ENCODE measurements around the gene WFIKKN1. TPM values are rescaled to one million over a fixed set of nuclear protein-coding genes. Genes with fewer than 3 reads are reported as not detected.

The WFIKKN1 gene
- total RNA-seq, 2 donors from 2014 or later, result 0.92 to 1.2 TPM

DNA sequence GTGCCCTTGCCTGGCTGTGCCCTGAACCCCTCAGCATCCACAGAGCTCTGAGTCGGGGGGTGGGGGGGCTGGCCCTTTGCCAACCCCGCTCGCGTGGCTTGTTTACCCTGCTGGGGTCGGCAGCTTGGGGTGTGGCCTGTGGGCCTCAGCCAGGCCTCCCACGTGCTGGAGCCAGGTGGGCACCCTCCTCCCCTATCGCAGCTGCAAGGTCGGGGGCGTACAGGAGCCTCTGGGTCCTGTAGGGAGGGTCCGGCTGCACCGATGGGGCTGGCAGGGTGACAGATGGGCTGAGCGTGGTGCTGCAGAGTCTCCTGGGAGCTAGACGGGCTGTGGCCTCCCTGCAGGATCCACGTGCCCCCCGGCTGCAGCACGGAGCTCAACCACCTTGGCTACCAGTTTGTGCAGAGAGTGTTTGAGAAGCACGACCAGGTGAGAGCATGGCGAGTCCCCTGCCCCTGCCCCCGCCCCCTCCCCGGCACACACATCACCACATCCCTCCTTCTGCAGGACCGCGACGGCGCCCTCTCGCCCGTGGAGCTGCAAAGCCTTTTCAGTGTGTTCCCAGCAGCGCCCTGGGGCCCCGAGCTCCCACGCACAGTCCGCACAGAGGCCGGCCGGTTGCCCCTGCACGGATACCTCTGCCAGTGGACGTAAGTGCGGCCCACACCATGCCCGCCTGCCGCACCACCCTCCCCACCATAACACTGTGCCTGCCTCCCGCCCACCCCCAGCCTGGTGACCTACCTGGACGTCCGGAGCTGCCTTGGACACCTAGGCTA is 40.8 kb downstream of the WFIKKN1 start:
- TF ChIP-seq, protein P1, sequence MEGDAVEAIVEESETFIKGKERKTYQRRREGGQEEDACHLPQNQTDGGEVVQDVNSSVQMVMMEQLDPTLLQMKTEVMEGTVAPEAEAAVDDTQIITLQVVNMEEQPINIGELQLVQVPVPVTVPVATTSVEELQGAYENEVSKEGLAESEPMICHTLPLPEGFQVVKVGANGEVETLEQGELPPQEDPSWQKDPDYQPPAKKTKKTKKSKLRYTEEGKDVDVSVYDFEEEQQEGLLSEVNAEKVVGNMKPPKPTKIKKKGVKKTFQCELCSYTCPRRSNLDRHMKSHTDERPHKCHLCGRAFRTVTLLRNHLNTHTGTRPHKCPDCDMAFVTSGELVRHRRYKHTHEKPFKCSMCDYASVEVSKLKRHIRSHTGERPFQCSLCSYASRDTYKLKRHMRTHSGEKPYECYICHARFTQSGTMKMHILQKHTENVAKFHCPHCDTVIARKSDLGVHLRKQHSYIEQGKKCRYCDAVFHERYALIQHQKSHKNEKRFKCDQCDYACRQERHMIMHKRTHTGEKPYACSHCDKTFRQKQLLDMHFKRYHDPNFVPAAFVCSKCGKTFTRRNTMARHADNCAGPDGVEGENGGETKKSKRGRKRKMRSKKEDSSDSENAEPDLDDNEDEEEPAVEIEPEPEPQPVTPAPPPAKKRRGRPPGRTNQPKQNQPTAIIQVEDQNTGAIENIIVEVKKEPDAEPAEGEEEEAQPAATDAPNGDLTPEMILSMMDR (IDR thresholded peaks at IDR 0.05), result no peak
- Histone ChIP-seq H3K9me3 (no peaks in the 10 kb centered on the region), H3K36me3 (peaks cover 35% of the 10 kb centered on the region), H3K4me1 (ENCODE audit: control insufficient read depth in 1 of 2, low read depth in 2 of 2) (peaks cover 12 to 32% of the 10 kb centered on the region in 2 donors), H3K4me3 (no peak overlapping the region), H3K27ac (no peak overlapping the region), H3K27me3 (replicated peaks; ENCODE audit: insufficient read depth) (no peaks in the 10 kb centered on the region)
- DNase-seq (ENCODE audit: low spot score) (no peak), ATAC-seq (ENCODE audit: insufficient number of reproducible peaks, low FRiP score, low read depth) (no peak)

DNA sequence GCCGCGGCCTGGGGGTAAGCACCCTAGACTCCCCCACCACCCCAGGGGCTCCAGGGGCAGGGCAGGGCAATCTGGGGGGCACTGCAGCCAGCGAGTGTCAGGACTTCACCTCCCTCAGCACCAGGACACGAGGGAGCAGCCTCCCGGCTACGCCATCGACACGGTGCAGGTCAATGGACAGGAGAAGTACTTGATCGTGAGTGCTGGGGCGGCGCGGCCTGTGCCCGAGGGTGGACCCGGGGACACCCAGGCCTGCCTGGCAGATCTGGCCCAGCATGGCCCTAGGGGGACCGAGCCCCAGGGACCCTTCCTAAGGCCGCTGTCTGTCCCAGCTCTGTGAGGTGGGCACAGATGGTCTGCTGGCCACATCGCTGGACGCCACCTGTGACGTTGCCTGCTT is 41.6 kb downstream of the WFIKKN1 start:
- H3K27me3 ChIP-seq (replicated peaks; ENCODE audit: insufficient read depth), result no peaks in the 10 kb centered on the region
- H3K4me1 ChIP-seq (ENCODE audit: control insufficient read depth in 1 of 2, low read depth in 2 of 2), result peaks cover 12 to 30% of the 10 kb centered on the region in 2 donors
- DNase-seq (ENCODE audit: low spot score) (no peak), ATAC-seq (ENCODE audit: insufficient number of reproducible peaks, low FRiP score, low read depth) (no peak)
- H3K4me3 ChIP-seq, result no peak overlapping the region
- TF ChIP-seq, protein P1 (IDR thresholded peaks at IDR 0.05), result no peak
- H3K36me3 ChIP-seq, result peaks cover 35% of the 10 kb centered on the region
- no peaks in the 10 kb centered on the region for H3K9me3 ChIP-seq
- H3K27ac ChIP-seq, result no peak overlapping the region

DNA sequence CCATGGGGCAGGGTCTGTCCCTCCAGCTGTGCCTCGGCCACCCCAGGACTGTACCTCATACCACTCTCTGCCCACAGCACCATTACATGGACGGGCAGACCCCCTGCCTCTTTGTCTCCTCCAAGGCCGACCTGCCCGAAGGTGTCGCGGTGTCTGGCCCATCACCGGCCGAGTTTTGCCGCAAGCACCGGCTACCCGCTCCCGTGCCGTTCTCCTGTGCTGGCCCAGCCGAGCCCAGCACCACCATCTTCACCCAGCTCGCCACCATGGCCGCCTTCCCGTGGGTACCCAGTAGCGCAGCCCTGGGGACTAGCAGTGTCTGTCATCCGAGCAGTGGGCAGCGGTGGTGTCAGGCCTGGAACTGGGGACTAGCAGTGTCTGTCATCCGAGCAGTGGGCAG is 42.1 kb downstream of the WFIKKN1 start:
- Histone ChIP-seq H3K9me3 (no peaks in the 10 kb centered on the region), H3K36me3 (peaks cover 35% of the 10 kb centered on the region), H3K27me3 (replicated peaks; ENCODE audit: insufficient read depth) (no peaks in the 10 kb centered on the region), H3K27ac (no peak overlapping the region), H3K4me3 (no peak overlapping the region), H3K4me1 (ENCODE audit: control insufficient read depth in 1 of 2, low read depth in 2 of 2) (peaks cover 12 to 27% of the 10 kb centered on the region in 2 donors)
- TF ChIP-seq, protein P1 (IDR thresholded peaks at IDR 0.05), result no peak
- DNase-seq (ENCODE audit: low spot score) (no peak), ATAC-seq (ENCODE audit: insufficient number of reproducible peaks, low FRiP score, low read depth) (no peak)

DNA sequence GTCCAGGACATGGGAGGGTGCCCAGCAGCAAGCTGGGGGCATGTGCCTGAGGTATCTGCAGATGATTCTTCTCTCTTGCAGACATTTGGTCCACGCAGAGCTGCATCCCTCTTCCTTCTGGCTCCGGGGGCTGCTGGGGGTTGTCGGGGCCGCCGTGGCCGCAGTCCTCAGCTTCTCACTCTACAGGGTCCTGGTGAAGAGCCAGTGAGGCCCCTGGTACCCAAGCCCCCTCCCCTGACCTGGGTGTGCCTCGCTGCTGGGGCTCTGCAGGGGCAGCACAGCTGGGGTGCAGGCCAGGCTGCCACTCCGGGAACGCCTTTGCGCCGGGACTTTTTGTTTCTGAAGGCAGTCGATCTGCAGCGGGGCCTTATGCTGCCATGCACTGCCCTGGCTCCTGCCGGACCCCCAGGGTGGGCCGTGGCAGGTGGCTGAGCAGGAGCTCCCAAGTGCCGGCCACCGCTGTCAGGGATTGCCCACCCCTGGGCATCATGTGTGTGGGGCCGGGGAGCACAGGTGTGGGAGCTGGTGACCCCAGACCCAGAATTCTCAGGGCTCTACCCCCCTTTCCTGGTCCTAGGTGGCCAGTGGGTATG is 42.7 kb downstream of the WFIKKN1 start:
- Histone ChIP-seq H3K36me3 (peaks cover 35% of the 10 kb centered on the region), H3K9me3 (no peaks in the 10 kb centered on the region), H3K27me3 (replicated peaks; ENCODE audit: insufficient read depth) (no peaks in the 10 kb centered on the region), H3K4me3 (no peak overlapping the region), H3K4me1 (ENCODE audit: control insufficient read depth in 1 of 2, low read depth in 2 of 2) (peaks cover 12 to 27% of the 10 kb centered on the region in 2 donors), H3K27ac (no peak overlapping the region)
- ATAC-seq (ENCODE audit: insufficient number of reproducible peaks, low FRiP score, low read depth) (no peak), DNase-seq (ENCODE audit: low spot score) (no peak)
- TF ChIP-seq, protein P1 (IDR thresholded peaks at IDR 0.05), result no peak

DNA sequence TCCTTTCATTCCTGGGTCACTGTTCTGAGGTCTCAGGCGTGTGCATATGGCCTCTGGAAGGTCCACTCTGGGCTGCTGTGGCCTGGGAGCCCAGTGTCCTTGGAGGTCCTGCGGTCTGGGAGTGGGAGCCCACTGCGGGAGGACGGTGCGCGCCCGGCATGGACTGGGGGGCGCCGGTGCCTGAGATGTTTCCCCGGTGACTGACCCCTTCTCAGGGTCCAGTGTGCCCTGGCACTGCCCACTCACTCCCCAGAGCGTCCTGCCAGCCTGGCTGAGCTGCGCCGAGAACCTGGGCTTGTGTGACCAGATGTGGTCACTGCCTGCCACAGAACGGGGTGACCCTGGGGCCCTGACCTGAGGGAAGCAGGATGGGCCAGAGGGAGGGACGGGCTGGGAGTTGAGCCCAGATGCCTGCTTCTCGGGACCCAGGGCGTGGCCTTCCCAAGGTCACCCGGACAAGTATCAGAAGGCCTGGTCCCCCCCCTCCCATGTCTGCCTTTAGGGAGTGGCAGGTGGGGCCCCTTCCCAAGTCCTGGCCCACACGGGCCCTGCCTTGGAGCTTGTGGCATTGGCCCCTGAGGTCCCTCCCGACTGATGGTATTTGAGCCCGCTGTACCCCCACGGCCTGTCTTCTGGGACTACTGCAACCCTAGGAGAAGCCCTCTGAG is 43.6 kb downstream of the WFIKKN1 start:
- no peak overlapping the region for H3K4me3 ChIP-seq
- no peak for DNase-seq (ENCODE audit: low spot score)
- H3K9me3 ChIP-seq, result no peaks in the 10 kb centered on the region
- H3K36me3 ChIP-seq, result peaks cover 35% of the 10 kb centered on the region
- H3K27ac ChIP-seq, result no peak overlapping the region
- peaks cover 8 to 24% of the 10 kb centered on the region in 2 donors for H3K4me1 ChIP-seq (ENCODE audit: control insufficient read depth in 1 of 2, low read depth in 2 of 2)
- ATAC-seq (ENCODE audit: insufficient number of reproducible peaks, low FRiP score, low read depth), result no peak
- no peaks in the 10 kb centered on the region for H3K27me3 ChIP-seq (replicated peaks; ENCODE audit: insufficient read depth)
- TF ChIP-seq, protein P1 (IDR thresholded peaks at IDR 0.05), result no peak

Data from thoracic aorta (tissue), 2 donors.